NT2/D1 (cell line): ENCODE data around the gene TMCO4.

Experiments used
- DNase-seq: peaks from one replicate; pipeline ENCODE4 v3.0.0-alpha.2; 2011; ENCODE audit warnings: low read depth, low spot score
- H3K27me3 ChIP-seq: 2 replicates; pipeline ENCODE4 v1.6.0; 2011; ENCODE audit warnings: mild to moderate bottlenecking; ENCODE audit not compliant: insufficient read length, insufficient read depth
- H3K36me3 ChIP-seq: 2 replicates; pipeline ENCODE4 v1.6.1; 2011; ENCODE audit warnings: mild to moderate bottlenecking, low read length, mixed read lengths; ENCODE audit not compliant: insufficient read depth, insufficient read length
- H3K4me1 ChIP-seq: 2 replicates; pipeline ENCODE4 v1.5.1; 2011; ENCODE audit not compliant: insufficient read depth, insufficient read length
- H3K4me3 ChIP-seq: 2 replicates; pipeline ENCODE4 v1.5.1; 2011; ENCODE audit warnings: low read depth; ENCODE audit not compliant: insufficient read length
- H3K9ac ChIP-seq: 2 replicates; pipeline ENCODE4 v1.6.0; 2011; ENCODE audit warnings: low read depth; ENCODE audit not compliant: insufficient read length
- H3K9me3 ChIP-seq: 2 replicates; pipeline ENCODE4 v1.5.1; 2011; ENCODE audit warnings: mild to moderate bottlenecking, low read length; ENCODE audit not compliant: insufficient read depth
- SUZ12 ChIP-seq: IDR thresholded peaks from 2 replicates; pipeline ENCODE4 v1.6.1; 2011; ENCODE audit not compliant: insufficient read length, insufficient read depth; ENCODE audit errors: extremely low read depth
- YY1 ChIP-seq: IDR thresholded peaks from 2 replicates; pipeline ENCODE4 v1.6.1; 2011; ENCODE audit not compliant: insufficient read length, insufficient read depth
- ZNF274 ChIP-seq: IDR thresholded peaks from 2 replicates; pipeline ENCODE4 v1.6.1; 2011; ENCODE audit warnings: mild to moderate bottlenecking, low read depth, low read length

The TMCO4 gene

GRCh38 chr1:19765623-19766022, 34.1 kb downstream of the TMCO4 start:
- H3K4me1 ChIP-seq = peaks cover 11% of the 10 kb centered on the region
- DNase-seq = no peak

GRCh38 chr1:19764848-19765247, 34.9 kb downstream of the TMCO4 start:
- TF ChIP-seq SUZ12 (no peak), ZNF274 (no peak)
- no peak overlapping the region for H3K9ac ChIP-seq
- H3K9me3 ChIP-seq = no peaks in the 10 kb centered on the region
- no peak for DNase-seq
- H3K27me3 ChIP-seq = no peaks in the 10 kb centered on the region
- no peaks in the 10 kb centered on the region for H3K36me3 ChIP-seq
- H3K4me1 ChIP-seq = peaks cover 8% of the 10 kb centered on the region
- no peak overlapping the region for H3K4me3 ChIP-seq

More at GRCh38 chr1:19765623-19766022, 34.1 kb downstream of the TMCO4 start:
- Histone ChIP-seq H3K27me3 (no peaks in the 10 kb centered on the region), H3K9ac (no peak overlapping the region), H3K4me3 (no peak overlapping the region), H3K9me3 (no peaks in the 10 kb centered on the region), H3K36me3 (no peaks in the 10 kb centered on the region)
- TF ChIP-seq YY1 = no peak
- TF ChIP-seq SUZ12 = no peak
- TF ChIP-seq ZNF274 = no peak

- TF ChIP-seq SUZ12 (no peak), ZNF274 (no peak), YY1 (no peak)
- H3K4me3 ChIP-seq = no peak overlapping the region
- no peaks in the 10 kb centered on the region for H3K27me3 ChIP-seq
- no peaks in the 10 kb centered on the region for H3K36me3 ChIP-seq
- H3K9ac ChIP-seq = no peak overlapping the region
- DNase-seq = no peak
- H3K9me3 ChIP-seq = no peaks in the 10 kb centered on the region
- no peaks in the 10 kb centered on the region for H3K4me1 ChIP-seq
These were observed 37.4 kb downstream of the TMCO4 start for GRCh38 chr1:19762175-19762779.

- no peaks in the 10 kb centered on the region for H3K9me3 ChIP-seq
- no peak for DNase-seq
These were observed 40.0 kb downstream of the TMCO4 start for GRCh38 chr1:19759740-19760089.

GRCh38 chr1:19758227-19758830, 41.4 kb downstream of the TMCO4 start:
- no peaks in the 10 kb centered on the region for H3K36me3 ChIP-seq
- H3K4me1 ChIP-seq = no peaks in the 10 kb centered on the region
- DNase-seq = no peak
- no peaks in the 10 kb centered on the region for H3K9me3 ChIP-seq
- TF ChIP-seq YY1 (no peak), ZNF274 (no peak), SUZ12 (no peak)
- no peaks in the 10 kb centered on the region for H3K27me3 ChIP-seq
- H3K4me3 ChIP-seq = no peak overlapping the region
- H3K9ac ChIP-seq = no peak overlapping the region

More at GRCh38 chr1:19759740-19760089, 40.0 kb downstream of the TMCO4 start:
- no peaks in the 10 kb centered on the region for H3K27me3 ChIP-seq
- H3K36me3 ChIP-seq = no peaks in the 10 kb centered on the region
- TF ChIP-seq SUZ12 (no peak), YY1 (no peak), ZNF274 (no peak)
- H3K9ac ChIP-seq = no peak overlapping the region
- no peaks in the 10 kb centered on the region for H3K4me1 ChIP-seq
- H3K4me3 ChIP-seq = no peak overlapping the region

GRCh38 chr1:19757641-19758040, 42.1 kb downstream of the TMCO4 start:
- H3K9ac ChIP-seq = no peak overlapping the region
- no peaks in the 10 kb centered on the region for H3K4me1 ChIP-seq
- no peaks in the 10 kb centered on the region for H3K36me3 ChIP-seq
- H3K4me3 ChIP-seq = no peak overlapping the region
- no peak for TF ChIP-seq YY1
- TF ChIP-seq SUZ12 = no peak
- TF ChIP-seq ZNF274 = no peak
- H3K9me3 ChIP-seq = no peaks in the 10 kb centered on the region
- DNase-seq = no peak
- H3K27me3 ChIP-seq = no peaks in the 10 kb centered on the region

- H3K27me3 ChIP-seq = no peaks in the 10 kb centered on the region
These were observed 43.2 kb downstream of the TMCO4 start for GRCh38 chr1:19756480-19756879.

More at GRCh38 chr1:19756480-19756879, 43.2 kb downstream of the TMCO4 start:
- TF ChIP-seq SUZ12 (no peak), YY1 (no peak), ZNF274 (no peak)
- Histone ChIP-seq H3K4me1 (no peaks in the 10 kb centered on the region), H3K9ac (no peak overlapping the region), H3K36me3 (no peaks in the 10 kb centered on the region), H3K9me3 (no peaks in the 10 kb centered on the region), H3K4me3 (no peak overlapping the region)
- no peak for DNase-seq
